C4-2B (cell line): Measurements from ENCODE around the gene VANGL1.

ENCODE experiments used
- ZFX ChIP-seq: fragments of 450-650 bp; IDR thresholded peaks from 2 replicates; pipeline ENCODE4 v1.6.1; 2017
- TF ChIP-seq, protein P1 (sequence below): fragments of 450-650 bp; conservative IDR thresholded peaks from 2 replicates; pipeline ENCODE4 v1.5.1; 2017; ENCODE audit warnings: mild to moderate bottlenecking

DNA sequence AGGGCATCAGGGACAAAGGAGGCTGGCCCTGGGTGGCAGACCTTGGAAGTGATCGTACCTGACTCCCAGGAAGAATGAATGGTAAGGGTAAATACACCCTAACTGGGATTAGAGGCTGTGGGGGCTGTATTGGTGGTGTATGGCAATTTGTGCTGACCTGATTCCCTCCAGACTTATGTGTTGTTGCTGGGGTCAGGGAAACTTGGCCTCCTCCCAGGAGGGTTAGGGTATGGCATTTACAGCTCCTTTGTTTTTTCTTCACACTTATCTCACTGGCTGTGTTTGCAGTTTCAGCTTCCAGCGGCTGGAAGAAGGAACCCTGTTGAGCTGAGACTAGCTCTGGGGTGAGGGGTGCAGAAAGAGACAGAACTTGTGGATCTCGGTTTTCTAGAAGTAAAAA, 8.2 kb downstream of the VANGL1 start:
- TF ChIP-seq, protein P1, sequence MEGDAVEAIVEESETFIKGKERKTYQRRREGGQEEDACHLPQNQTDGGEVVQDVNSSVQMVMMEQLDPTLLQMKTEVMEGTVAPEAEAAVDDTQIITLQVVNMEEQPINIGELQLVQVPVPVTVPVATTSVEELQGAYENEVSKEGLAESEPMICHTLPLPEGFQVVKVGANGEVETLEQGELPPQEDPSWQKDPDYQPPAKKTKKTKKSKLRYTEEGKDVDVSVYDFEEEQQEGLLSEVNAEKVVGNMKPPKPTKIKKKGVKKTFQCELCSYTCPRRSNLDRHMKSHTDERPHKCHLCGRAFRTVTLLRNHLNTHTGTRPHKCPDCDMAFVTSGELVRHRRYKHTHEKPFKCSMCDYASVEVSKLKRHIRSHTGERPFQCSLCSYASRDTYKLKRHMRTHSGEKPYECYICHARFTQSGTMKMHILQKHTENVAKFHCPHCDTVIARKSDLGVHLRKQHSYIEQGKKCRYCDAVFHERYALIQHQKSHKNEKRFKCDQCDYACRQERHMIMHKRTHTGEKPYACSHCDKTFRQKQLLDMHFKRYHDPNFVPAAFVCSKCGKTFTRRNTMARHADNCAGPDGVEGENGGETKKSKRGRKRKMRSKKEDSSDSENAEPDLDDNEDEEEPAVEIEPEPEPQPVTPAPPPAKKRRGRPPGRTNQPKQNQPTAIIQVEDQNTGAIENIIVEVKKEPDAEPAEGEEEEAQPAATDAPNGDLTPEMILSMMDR: no peak
- no peak for TF ChIP-seq ZFX
